HUES64 (cell line): ENCODE measurements around the gene CC2D1A.
A peak's percentile ranks its signal among the peaks of the same experiment; 100 is the strongest.

Source experiments
- H3K27ac ChIP-seq: 2 replicates; pipeline ENCODE4 v1.7.0; 2013; ENCODE audit warnings: low read depth, low read length, inconsistent platforms
- H3K27me3 ChIP-seq: 2 replicates; pipeline ENCODE4 v1.6.1; 2013; ENCODE audit warnings: mild to moderate bottlenecking, low read length; ENCODE audit not compliant: insufficient read depth
- H3K36me3 ChIP-seq: 2 replicates; pipeline ENCODE4 v1.6.1; 2013; ENCODE audit warnings: mild to moderate bottlenecking, low read length; ENCODE audit not compliant: insufficient read depth
- H3K4me1 ChIP-seq: 2 replicates; pipeline ENCODE4 v1.6.1; 2013; ENCODE audit warnings: mild to moderate bottlenecking, low read length, moderate library complexity; ENCODE audit not compliant: insufficient read depth
- H3K4me3 ChIP-seq: 2 replicates; pipeline ENCODE4 v1.5.1; 2013; ENCODE audit warnings: mild to moderate bottlenecking, low read length, moderate library complexity
- H3K9ac ChIP-seq: 2 replicates; pipeline ENCODE4 v1.6.1; 2013; ENCODE audit warnings: mild to moderate bottlenecking, low read depth, low read length
- H3K9me3 ChIP-seq: 2 replicates; pipeline ENCODE4 v1.6.1; 2013; ENCODE audit warnings: low read depth, low read length; ENCODE audit not compliant: insufficient read depth
- WGBS: fragments of 150-250, 120-280 bp; methylation state at CpG from one replicate; pipeline ENCODE4 v1.1.7; 2013; ENCODE audit warnings: missing lambda C conversion rate; 5-methylcytosine and 5-hydroxymethylcytosine counted together

The CC2D1A gene

DNA sequence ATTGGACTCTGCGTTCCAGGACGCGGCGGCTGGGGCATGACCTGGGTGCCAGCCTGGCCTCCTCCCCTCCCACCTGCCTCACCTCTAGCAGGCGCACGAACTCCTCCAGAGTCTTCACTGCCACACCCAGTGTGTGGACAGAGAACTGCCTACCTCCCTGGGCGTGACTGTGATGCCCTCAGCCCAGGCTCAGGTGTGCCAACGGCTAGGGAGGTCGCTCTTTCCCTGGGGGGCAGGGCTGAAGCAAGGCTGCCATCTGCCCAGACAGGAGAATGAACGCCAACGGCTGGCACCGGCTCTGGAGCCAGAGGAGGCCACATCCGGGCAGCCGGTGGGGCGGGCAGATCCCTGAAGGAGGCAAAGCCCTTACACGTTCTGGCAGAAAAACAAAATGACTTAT is 17.7 kb upstream of the CC2D1A start:
- Histone ChIP-seq H3K36me3 (no peaks in the 10 kb centered on the region), H3K27ac (no peak overlapping the region), H3K4me1 (no peaks in the 10 kb centered on the region), H3K27me3 (no peaks in the 10 kb centered on the region), H3K4me3 (no peak overlapping the region), H3K9me3 (no peaks in the 10 kb centered on the region), H3K9ac (no peak overlapping the region)
- 90% methylated on average over 16 of the region's 16 CpGs for WGBS

DNA sequence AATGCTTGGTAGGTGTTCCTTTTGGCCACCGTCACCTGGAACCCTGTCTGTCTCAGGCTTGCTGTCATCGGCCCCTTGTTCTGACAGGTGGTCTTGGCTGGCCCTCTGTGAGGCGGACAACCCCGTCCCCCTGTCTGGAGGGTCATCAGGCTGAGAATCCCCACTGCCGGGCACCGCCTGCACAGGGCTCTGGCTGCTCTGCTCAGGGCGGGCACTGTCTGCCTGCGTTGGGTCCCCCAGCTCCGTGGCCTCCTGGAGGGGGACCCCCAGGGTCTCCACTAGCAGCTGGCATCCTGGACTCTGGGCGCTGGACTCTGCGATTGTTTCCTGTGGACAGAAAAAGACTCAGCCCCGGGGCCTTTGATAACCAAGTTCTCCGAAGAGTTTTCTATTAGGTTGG is 15.9 kb upstream of the CC2D1A start:
- no peak overlapping the region for H3K9ac ChIP-seq
- H3K4me3 ChIP-seq = no peak overlapping the region
- H3K4me1 ChIP-seq = no peaks in the 10 kb centered on the region
- 94% methylated on average over 13 of the region's 13 CpGs for WGBS
- H3K27ac ChIP-seq = no peak overlapping the region
- no peaks in the 10 kb centered on the region for H3K36me3 ChIP-seq
- no peaks in the 10 kb centered on the region for H3K27me3 ChIP-seq
- no peaks in the 10 kb centered on the region for H3K9me3 ChIP-seq

DNA sequence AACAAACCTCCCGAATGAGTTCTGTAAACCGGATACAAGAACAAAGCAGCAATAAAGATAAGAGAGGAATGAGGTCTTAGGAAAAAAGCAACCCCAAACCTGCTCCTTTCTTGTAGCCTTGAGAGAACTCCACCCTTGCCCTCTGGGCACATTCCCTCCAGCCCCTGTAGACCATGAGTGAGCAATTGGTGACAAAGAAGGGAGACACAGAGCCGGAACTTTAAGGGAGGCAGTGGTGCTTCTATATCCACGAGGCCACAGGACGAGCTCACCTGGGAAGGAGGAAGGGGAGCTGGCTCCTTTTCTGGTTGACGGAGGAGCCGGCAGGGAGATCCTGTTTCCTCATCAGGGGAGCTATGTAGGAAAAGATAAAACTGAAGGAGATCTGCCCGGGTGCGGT is 13.1 kb upstream of the CC2D1A start:
- Histone ChIP-seq H3K27me3 (no peaks in the 10 kb centered on the region), H3K9me3 (no peaks in the 10 kb centered on the region), H3K4me1 (no peaks in the 10 kb centered on the region), H3K9ac (no peak overlapping the region), H3K36me3 (no peaks in the 10 kb centered on the region), H3K27ac (no peak overlapping the region), H3K4me3 (no peak overlapping the region)
- WGBS = 83% methylated on average over 9 of the region's 9 CpGs

DNA sequence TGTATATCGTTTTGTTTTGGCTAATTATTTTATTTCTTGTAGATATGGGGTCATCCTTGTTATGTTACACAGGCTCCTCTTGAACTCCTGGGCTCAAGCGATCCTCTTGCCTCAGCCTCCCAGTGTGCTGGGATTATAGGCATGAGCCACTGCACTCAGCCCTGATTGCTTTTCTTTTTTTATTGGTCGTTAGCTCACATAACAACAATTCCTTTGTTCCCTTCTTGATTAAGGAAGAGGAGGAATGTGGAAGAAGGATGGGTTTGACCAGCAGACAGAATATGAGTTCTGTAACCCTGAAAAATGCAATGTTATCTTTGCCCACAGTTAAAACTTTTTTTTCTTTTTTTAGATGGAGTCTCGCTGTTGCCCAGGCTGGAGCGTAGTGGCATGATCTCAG is 11.4 kb upstream of the CC2D1A start:
- WGBS = 92% methylated on average over 4 of the region's 5 CpGs
- no peak overlapping the region for H3K4me3 ChIP-seq
- H3K4me1 ChIP-seq = no peaks in the 10 kb centered on the region
- no peaks in the 10 kb centered on the region for H3K36me3 ChIP-seq
- no peak overlapping the region for H3K27ac ChIP-seq
- no peak overlapping the region for H3K9ac ChIP-seq
- H3K9me3 ChIP-seq = no peaks in the 10 kb centered on the region
- no peaks in the 10 kb centered on the region for H3K27me3 ChIP-seq

DNA sequence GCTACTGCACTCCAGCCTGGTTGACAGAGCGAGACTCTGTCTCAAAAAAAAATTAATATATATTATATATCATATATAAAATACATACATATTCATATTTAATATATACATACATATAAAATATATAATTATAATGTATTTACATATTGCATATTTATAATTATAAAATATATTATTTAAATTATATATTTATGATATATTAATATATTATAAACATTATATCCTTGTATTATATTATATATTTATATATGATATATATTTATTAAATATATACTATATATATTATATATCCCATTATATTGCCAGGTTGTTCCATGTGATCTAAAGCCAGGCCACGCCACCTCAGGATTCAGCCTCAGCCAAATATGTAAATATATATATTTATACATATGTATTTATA is 9.8 kb upstream of the CC2D1A start:
- Histone ChIP-seq H3K4me1 (no peaks in the 10 kb centered on the region), H3K4me3 (no peak overlapping the region), H3K36me3 (no peaks in the 10 kb centered on the region), H3K27ac (no peak overlapping the region), H3K9me3 (no peaks in the 10 kb centered on the region), H3K27me3 (no peaks in the 10 kb centered on the region), H3K9ac (no peak overlapping the region)
- WGBS = no CpG with 5 or more reads among the region's 2 CpGs

GRCh38 chr19:13899393-13899792 is 6.6 kb upstream of the CC2D1A start:
- Histone ChIP-seq H3K27me3 (no peaks in the 10 kb centered on the region), H3K9ac (no peak overlapping the region), H3K4me1 (no peaks in the 10 kb centered on the region), H3K4me3 (no peak overlapping the region), H3K27ac (no peak overlapping the region), H3K36me3 (no peaks in the 10 kb centered on the region), H3K9me3 (no peaks in the 10 kb centered on the region)
- WGBS = 89% methylated on average over 10 of the region's 10 CpGs

DNA sequence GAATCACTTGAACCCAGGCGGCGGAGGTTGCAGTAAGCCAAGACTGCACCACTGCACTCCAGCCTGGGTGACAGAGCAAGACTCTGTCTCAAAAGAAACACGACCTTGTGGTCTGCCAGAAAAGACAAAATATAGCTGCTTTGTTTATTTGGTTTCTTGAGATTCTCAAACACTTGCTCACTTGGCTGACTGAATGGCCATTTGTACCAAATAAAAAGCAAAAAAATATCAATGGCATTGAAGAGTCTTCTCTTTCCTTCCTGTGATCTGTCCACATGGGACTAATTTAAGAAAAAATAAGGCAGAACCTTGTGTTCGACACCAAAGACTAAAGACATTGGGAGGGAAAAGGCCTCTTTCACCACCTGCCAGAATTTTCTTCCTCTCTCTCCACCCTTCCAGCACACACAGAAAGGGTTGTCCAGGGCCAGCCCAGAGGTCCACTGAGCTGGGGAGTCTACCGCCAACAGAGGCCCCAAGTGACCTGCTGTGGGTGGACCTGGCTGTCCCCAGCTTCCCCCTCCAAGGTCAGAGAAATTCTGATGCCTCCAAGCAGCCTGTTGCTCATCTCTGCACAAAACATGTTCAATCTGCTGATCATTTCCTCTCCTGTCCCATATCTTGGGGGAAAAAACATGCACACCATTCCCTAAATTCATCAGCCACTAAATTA is 6.0 kb upstream of the CC2D1A start:
- Histone ChIP-seq H3K9me3 (no peaks in the 10 kb centered on the region), H3K4me3 (no peak overlapping the region), H3K4me1 (no peaks in the 10 kb centered on the region), H3K36me3 (no peaks in the 10 kb centered on the region), H3K27me3 (peaks cover 5% of the 10 kb centered on the region), H3K9ac (no peak overlapping the region), H3K27ac (no peak overlapping the region)
- WGBS = 80% methylated on average over 5 of the region's 5 CpGs

DNA sequence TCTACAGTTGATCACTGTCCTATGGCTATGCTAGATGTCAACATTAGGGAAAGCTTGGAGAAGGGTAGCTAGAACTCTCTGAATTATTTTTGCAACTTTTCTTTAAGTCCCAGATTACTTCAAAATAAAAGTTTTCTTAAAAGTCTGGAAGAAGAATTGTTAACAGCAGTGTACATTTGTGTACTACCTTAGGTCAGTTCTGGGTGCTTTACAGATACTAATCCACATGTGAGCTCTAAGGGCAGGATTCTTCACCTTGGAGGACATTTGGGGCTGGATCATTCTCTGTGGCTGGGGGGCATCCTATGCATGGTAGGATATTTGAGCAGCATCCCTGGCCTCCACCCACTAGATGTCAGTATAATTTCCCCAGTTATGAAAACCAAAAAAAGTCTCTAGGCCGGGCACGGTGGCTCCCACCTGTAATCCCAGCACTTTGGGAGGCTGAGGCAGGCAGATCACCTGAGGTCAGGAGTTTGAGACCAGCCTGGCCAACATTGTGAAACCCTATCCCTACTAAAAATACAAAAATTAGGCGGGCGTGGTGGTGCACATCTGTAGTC is 2.9 kb upstream of the CC2D1A start:
- Histone ChIP-seq H3K9me3 (no peaks in the 10 kb centered on the region), H3K36me3 (no peaks in the 10 kb centered on the region), H3K4me3 (no peak overlapping the region), H3K9ac (no peak overlapping the region), H3K27me3 (peaks cover 13% of the 10 kb centered on the region), H3K4me1 (0 out of 2 replicates have a peak, but pooled peaks cover 3% of the 10 kb centered on the region), H3K27ac (no peak overlapping the region)
- WGBS = 87% methylated on average over 4 of the region's 4 CpGs

GRCh38 chr19:13906521-13906904 is 512 bp downstream of the CC2D1A start:
- 13% methylated on average over 13 of the region's 13 CpGs for WGBS
- H3K9ac ChIP-seq = peak overlapping the region; percentile 76; the same call in 1 of the 2 replicates
- H3K9me3 ChIP-seq = no peaks in the 10 kb centered on the region
- H3K27ac ChIP-seq = no peak overlapping the region
- peak overlapping the region; percentile 82 for H3K4me3 ChIP-seq
- H3K36me3 ChIP-seq = peaks cover 12% of the 10 kb centered on the region
- H3K4me1 ChIP-seq = 0 out of 2 replicates have a peak, but pooled peaks cover 3% of the 10 kb centered on the region
- peaks cover 13% of the 10 kb centered on the region for H3K27me3 ChIP-seq

DNA sequence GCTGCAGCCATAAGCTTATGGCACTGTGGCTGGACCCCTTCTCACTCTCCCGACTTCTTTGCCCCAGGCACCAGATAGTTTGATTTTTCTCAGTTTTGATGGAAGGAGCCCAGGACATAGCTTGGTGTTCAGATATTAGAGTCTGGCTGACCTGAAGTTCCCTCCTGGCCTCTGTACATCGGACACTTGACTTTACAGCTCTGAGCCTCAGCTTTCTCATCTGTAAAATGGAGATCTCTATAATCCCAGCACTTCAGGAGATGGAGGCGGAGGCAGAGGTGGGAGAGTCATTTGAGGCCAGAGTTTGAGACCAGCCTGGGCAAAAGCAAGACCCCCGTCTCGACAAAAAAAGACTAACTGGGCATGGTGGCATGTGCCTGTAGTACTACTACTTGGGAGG is 909 bp downstream of the CC2D1A start:
- peak overlapping the region; percentile 82 for H3K4me3 ChIP-seq
- peak overlapping the region; percentile 52; the same call in 1 of the 2 replicates for H3K9ac ChIP-seq
- H3K9me3 ChIP-seq = no peaks in the 10 kb centered on the region
- peaks cover 12% of the 10 kb centered on the region for H3K36me3 ChIP-seq
- WGBS = 97% methylated on average over 5 of the region's 5 CpGs
- peaks cover 13% of the 10 kb centered on the region for H3K27me3 ChIP-seq
- 0 out of 2 replicates have a peak, but pooled peaks cover 3% of the 10 kb centered on the region for H3K4me1 ChIP-seq
- no peak overlapping the region for H3K27ac ChIP-seq

DNA sequence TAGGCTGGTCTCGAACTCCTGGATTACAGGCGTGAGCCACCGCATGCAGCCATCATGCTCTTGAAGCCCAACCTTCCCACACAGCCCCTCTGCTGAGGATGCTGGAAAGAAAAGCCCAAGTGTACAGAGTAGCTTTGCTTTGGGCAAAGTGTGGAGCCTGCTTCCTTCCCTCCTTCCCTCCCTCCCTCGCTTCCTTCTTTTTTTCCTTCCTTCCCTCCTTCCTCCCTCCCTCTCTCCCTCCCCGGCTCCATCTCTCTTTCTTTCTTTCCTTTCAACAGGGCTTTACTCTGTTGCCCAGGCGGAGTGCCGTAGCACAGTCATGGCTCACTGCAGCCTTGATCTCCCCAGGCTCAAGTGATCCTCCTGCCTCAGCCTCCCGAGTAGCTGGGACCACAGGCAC is 2.7 kb downstream of the CC2D1A start:
- Histone ChIP-seq H3K27ac (no peak overlapping the region), H3K9me3 (no peaks in the 10 kb centered on the region), H3K4me3 (no peak overlapping the region), H3K36me3 (peaks cover 27% of the 10 kb centered on the region), H3K27me3 (peaks cover 13% of the 10 kb centered on the region), H3K9ac (no peak overlapping the region), H3K4me1 (0 out of 2 replicates have a peak, but pooled peaks cover 3% of the 10 kb centered on the region)
- WGBS = 92% methylated on average over 8 of the region's 8 CpGs
